ENCODE data around the gene BBIP1. TPM values are rescaled to one million over a fixed set of nuclear protein-coding genes. Genes with fewer than 3 reads are reported as not detected.
A peak's percentile ranks its signal among the peaks of the same experiment; 100 is the strongest.

The BBIP1 gene
- polyA plus RNA-seq, 1 donor = 26.2 TPM

- H3K27me3 ChIP-seq (ENCODE audit: control insufficient read depth, insufficient read depth, low read length) = no peaks in the 10 kb centered on the region
- H3K36me3 ChIP-seq (ENCODE audit: control insufficient read depth, insufficient read depth, low read length) = no peaks in the 10 kb centered on the region
- H3K4me3 ChIP-seq (ENCODE audit: low read length) = no peak overlapping the region
- DNase-seq = no peak
- peaks cover 55% of the 10 kb centered on the region for H3K4me1 ChIP-seq (ENCODE audit: control insufficient read depth, insufficient read depth, low read length)
- no peaks in the 10 kb centered on the region for H3K9me3 ChIP-seq (ENCODE audit: control insufficient read depth, low read depth, low read length)
- no peak overlapping the region for H3K27ac ChIP-seq (ENCODE audit: low read length)
These were observed 55.6 kb downstream of the BBIP1 start for GRCh38 chr10:110863361-110863760.

- Histone ChIP-seq H3K27ac (ENCODE audit: low read length) (no peak overlapping the region), H3K4me1 (ENCODE audit: control insufficient read depth, insufficient read depth, low read length) (peaks cover 59% of the 10 kb centered on the region), H3K36me3 (ENCODE audit: control insufficient read depth, insufficient read depth, low read length) (no peaks in the 10 kb centered on the region), H3K4me3 (ENCODE audit: low read length) (no peak overlapping the region), H3K27me3 (ENCODE audit: control insufficient read depth, insufficient read depth, low read length) (no peaks in the 10 kb centered on the region), H3K9me3 (ENCODE audit: control insufficient read depth, low read depth, low read length) (no peaks in the 10 kb centered on the region)
- WGBS (ENCODE audit: insufficient coverage, low lambda C conversion rate) = 87% methylated on average over 3 of the region's 6 CpGs
- no peak for DNase-seq
These were observed 56.0 kb downstream of the BBIP1 start for GRCh38 chr10:110862961-110863360.

- no peaks in the 10 kb centered on the region for H3K36me3 ChIP-seq (ENCODE audit: control insufficient read depth, insufficient read depth, low read length)
- no CpG with 5 or more reads among the region's 6 CpGs for WGBS (ENCODE audit: insufficient coverage, low lambda C conversion rate)
These were observed 56.9 kb downstream of the BBIP1 start for GRCh38 chr10:110861930-110862649.

GRCh38 chr10:110861476-110861875, 57.5 kb downstream of the BBIP1 start:
- Histone ChIP-seq H3K27ac (ENCODE audit: low read length) (peak overlapping the region; percentile 89), H3K27me3 (ENCODE audit: control insufficient read depth, insufficient read depth, low read length) (no peaks in the 10 kb centered on the region), H3K36me3 (ENCODE audit: control insufficient read depth, insufficient read depth, low read length) (no peaks in the 10 kb centered on the region), H3K9me3 (ENCODE audit: control insufficient read depth, low read depth, low read length) (no peaks in the 10 kb centered on the region), H3K4me3 (ENCODE audit: low read length) (no peak overlapping the region), H3K4me1 (ENCODE audit: control insufficient read depth, insufficient read depth, low read length) (peaks cover 61% of the 10 kb centered on the region)
- 100% methylated on average over 1 of the region's 2 CpGs for WGBS (ENCODE audit: insufficient coverage, low lambda C conversion rate)
- no peak for DNase-seq

More at GRCh38 chr10:110861930-110862649, 56.9 kb downstream of the BBIP1 start:
- no peaks in the 10 kb centered on the region for H3K27me3 ChIP-seq (ENCODE audit: control insufficient read depth, insufficient read depth, low read length)
- H3K4me3 ChIP-seq (ENCODE audit: low read length) = no peak overlapping the region
- no peak for DNase-seq
- H3K4me1 ChIP-seq (ENCODE audit: control insufficient read depth, insufficient read depth, low read length) = peaks cover 65% of the 10 kb centered on the region
- H3K9me3 ChIP-seq (ENCODE audit: control insufficient read depth, low read depth, low read length) = no peaks in the 10 kb centered on the region
- H3K27ac ChIP-seq (ENCODE audit: low read length) = no peak overlapping the region

- DNase-seq = peak in 1 of 2 donors; percentile 81
These were observed 58.3 kb downstream of the BBIP1 start for GRCh38 chr10:110860576-110861241.

GRCh38 chr10:110859973-110860376, 59.0 kb downstream of the BBIP1 start:
- no peak overlapping the region for H3K4me3 ChIP-seq (ENCODE audit: low read length)
- peaks cover 49% of the 10 kb centered on the region for H3K4me1 ChIP-seq (ENCODE audit: control insufficient read depth, insufficient read depth, low read length)
- H3K9me3 ChIP-seq (ENCODE audit: control insufficient read depth, low read depth, low read length) = no peaks in the 10 kb centered on the region
- peak; percentile 81 to 90 for DNase-seq
- H3K27me3 ChIP-seq (ENCODE audit: control insufficient read depth, insufficient read depth, low read length) = no peaks in the 10 kb centered on the region
- peak overlapping the region; percentile 89 for H3K27ac ChIP-seq (ENCODE audit: low read length)
- no CpG with 5 or more reads among the region's 1 CpG for WGBS (ENCODE audit: insufficient coverage, low lambda C conversion rate)
- H3K36me3 ChIP-seq (ENCODE audit: control insufficient read depth, insufficient read depth, low read length) = no peaks in the 10 kb centered on the region

More at GRCh38 chr10:110860576-110861241, 58.3 kb downstream of the BBIP1 start:
- peaks cover 56% of the 10 kb centered on the region for H3K4me1 ChIP-seq (ENCODE audit: control insufficient read depth, insufficient read depth, low read length)
- H3K9me3 ChIP-seq (ENCODE audit: control insufficient read depth, low read depth, low read length) = no peaks in the 10 kb centered on the region
- H3K4me3 ChIP-seq (ENCODE audit: low read length) = no peak overlapping the region
- H3K27ac ChIP-seq (ENCODE audit: low read length) = peak overlapping the region; percentile 89
- no CpG with 5 or more reads among the region's 7 CpGs for WGBS (ENCODE audit: insufficient coverage, low lambda C conversion rate)
- H3K27me3 ChIP-seq (ENCODE audit: control insufficient read depth, insufficient read depth, low read length) = no peaks in the 10 kb centered on the region
- no peaks in the 10 kb centered on the region for H3K36me3 ChIP-seq (ENCODE audit: control insufficient read depth, insufficient read depth, low read length)

GRCh38 chr10:110859206-110859972, 59.6 kb downstream of the BBIP1 start:
- Histone ChIP-seq H3K9me3 (ENCODE audit: control insufficient read depth, low read depth, low read length) (no peaks in the 10 kb centered on the region), H3K27ac (ENCODE audit: low read length) (peak overlapping the region; percentile 89), H3K4me1 (ENCODE audit: control insufficient read depth, insufficient read depth, low read length) (peaks cover 45% of the 10 kb centered on the region), H3K27me3 (ENCODE audit: control insufficient read depth, insufficient read depth, low read length) (no peaks in the 10 kb centered on the region), H3K36me3 (ENCODE audit: control insufficient read depth, insufficient read depth, low read length) (no peaks in the 10 kb centered on the region), H3K4me3 (ENCODE audit: low read length) (no peak overlapping the region)
- DNase-seq = no peak
- WGBS (ENCODE audit: insufficient coverage, low lambda C conversion rate) = no CpG with 5 or more reads among the region's 6 CpGs

GRCh38 chr10:110858297-110858934, 60.6 kb downstream of the BBIP1 start:
- DNase-seq = peak in 1 of 2 donors; percentile 89
- Histone ChIP-seq H3K27ac (ENCODE audit: low read length) (peak overlapping the region; percentile 89), H3K36me3 (ENCODE audit: control insufficient read depth, insufficient read depth, low read length) (no peaks in the 10 kb centered on the region), H3K9me3 (ENCODE audit: control insufficient read depth, low read depth, low read length) (no peaks in the 10 kb centered on the region), H3K4me1 (ENCODE audit: control insufficient read depth, insufficient read depth, low read length) (peaks cover 44% of the 10 kb centered on the region), H3K4me3 (ENCODE audit: low read length) (no peak overlapping the region), H3K27me3 (ENCODE audit: control insufficient read depth, insufficient read depth, low read length) (no peaks in the 10 kb centered on the region)
- no CpG with 5 or more reads among the region's 1 CpG for WGBS (ENCODE audit: insufficient coverage, low lambda C conversion rate)

GRCh38 chr10:110857265-110858171, 61.5 kb downstream of the BBIP1 start:
- Histone ChIP-seq H3K27me3 (ENCODE audit: control insufficient read depth, insufficient read depth, low read length) (no peaks in the 10 kb centered on the region), H3K36me3 (ENCODE audit: control insufficient read depth, insufficient read depth, low read length) (no peaks in the 10 kb centered on the region), H3K27ac (ENCODE audit: low read length) (peak overlapping the region; percentile 89), H3K4me1 (ENCODE audit: control insufficient read depth, insufficient read depth, low read length) (peaks cover 53% of the 10 kb centered on the region), H3K4me3 (ENCODE audit: low read length) (no peak overlapping the region), H3K9me3 (ENCODE audit: control insufficient read depth, low read depth, low read length) (no peaks in the 10 kb centered on the region)
- WGBS (ENCODE audit: insufficient coverage, low lambda C conversion rate) = no CpG with 5 or more reads among the region's 12 CpGs
- peak; percentile 85 to 92 for DNase-seq

Measured in large intestine (tissue), 3 donors.